Endodermal cell (in vitro differentiated cells): ENCODE results near the gene COL4A2. TPM values are rescaled to one million over a fixed set of nuclear protein-coding genes. Genes with fewer than 3 reads are reported as not detected.

Experiments
- DNase-seq: peaks from one replicate; pipeline ENCODE4 v3.0.0-alpha.2; 2017
- H3K27ac ChIP-seq: 2 replicates; pipeline ENCODE4 v1.5.1; 2013; ENCODE audit warnings: mild to moderate bottlenecking, low read depth, low read length, moderate library complexity
- H3K27me3 ChIP-seq: 2 replicates; pipeline ENCODE4 v1.6.1; 2013; ENCODE audit warnings: mild to moderate bottlenecking, low read length, moderate library complexity; ENCODE audit not compliant: insufficient read depth, control insufficient read depth, poor library complexity, severe bottlenecking
- H3K36me3 ChIP-seq: 2 replicates; pipeline ENCODE4 v1.7.0; 2013; ENCODE audit warnings: mild to moderate bottlenecking, low read length, moderate library complexity; ENCODE audit not compliant: control insufficient read depth, insufficient read depth
- H3K4me1 ChIP-seq: one replicate; pipeline ENCODE4 v1.7.0; 2013; ENCODE audit warnings: low read length; ENCODE audit not compliant: control insufficient read depth, insufficient read depth
- H3K4me3 ChIP-seq: 2 replicates; pipeline ENCODE4 v1.5.1; 2013; ENCODE audit warnings: mild to moderate bottlenecking, low read length, moderate library complexity
- H3K9ac ChIP-seq: 2 replicates; pipeline ENCODE4 v1.6.1; 2013; ENCODE audit warnings: mild to moderate bottlenecking, low read length, moderate library complexity; ENCODE audit not compliant: poor library complexity, severe bottlenecking; ENCODE audit errors: extremely low read depth
- H3K9me3 ChIP-seq: 2 replicates; pipeline ENCODE4 v1.6.1; 2013; ENCODE audit warnings: mild to moderate bottlenecking, low read length, moderate library complexity; ENCODE audit not compliant: control insufficient read depth
- H3K27ac Mint-ChIP-seq: 2 replicates; pipeline ENCODE4 v1.8.0; 2020; ENCODE audit warnings: mixed read lengths
- H3K27me3 Mint-ChIP-seq: 2 replicates; pipeline ENCODE4 v1.8.0; 2021; ENCODE audit warnings: mild to moderate bottlenecking, mixed read lengths; ENCODE audit not compliant: insufficient read depth
- H3K36me3 Mint-ChIP-seq: 2 replicates; pipeline ENCODE4 v1.8.0; 2020; ENCODE audit warnings: low read depth, mixed read lengths
- H3K4me1 Mint-ChIP-seq: 2 replicates; pipeline ENCODE4 v1.8.0; 2020; ENCODE audit warnings: mixed read lengths
- H3K4me3 Mint-ChIP-seq: 2 replicates; pipeline ENCODE4 v1.8.0; 2020; ENCODE audit warnings: mild to moderate bottlenecking, moderate library complexity, mixed read lengths
- H3K9me3 Mint-ChIP-seq: 2 replicates; pipeline ENCODE4 v1.8.0; 2020; ENCODE audit warnings: mild to moderate bottlenecking, mixed read lengths
- WGBS, 2 experiments: methylation state at CpG; one replicate each; pipeline versions ENCODE4 v1.1.5 to v1.1.7; 2013; ENCODE audit warnings: missing lambda C conversion rate in 2 of 2, mixed read lengths in 1 of 2; ENCODE audit not compliant: insufficient coverage in 1 of 2, insufficient read length in 1 of 2; 5-methylcytosine and 5-hydroxymethylcytosine counted together
- total RNA-seq, 2 donors: library from RNA; stranded (reverse); fragmentation: NEBNext Ultra II Directional in 1 of 2; extraction: Animal tissue kit (Norgen Biotek cat#: 25700) in 1 of 2; gene quantifications; 2 replicates in 1 of 2; 3 replicates in 1 of 2; pipeline ENCODE4 v1.2.1, GENCODE V29; 2021
- TF ChIP-seq, protein P1 (sequence below): fragments of 200-600 bp; sonication (generic); conservative IDR thresholded peaks from 2 replicates; pipeline ENCODE4 v1.5.0; 2021; ENCODE audit warnings: antibody characterized with exemption, mild to moderate bottlenecking

COL4A2 gene
- total RNA-seq, 2 donors from 2014 or later: 388 to 398 TPM

DNA sequence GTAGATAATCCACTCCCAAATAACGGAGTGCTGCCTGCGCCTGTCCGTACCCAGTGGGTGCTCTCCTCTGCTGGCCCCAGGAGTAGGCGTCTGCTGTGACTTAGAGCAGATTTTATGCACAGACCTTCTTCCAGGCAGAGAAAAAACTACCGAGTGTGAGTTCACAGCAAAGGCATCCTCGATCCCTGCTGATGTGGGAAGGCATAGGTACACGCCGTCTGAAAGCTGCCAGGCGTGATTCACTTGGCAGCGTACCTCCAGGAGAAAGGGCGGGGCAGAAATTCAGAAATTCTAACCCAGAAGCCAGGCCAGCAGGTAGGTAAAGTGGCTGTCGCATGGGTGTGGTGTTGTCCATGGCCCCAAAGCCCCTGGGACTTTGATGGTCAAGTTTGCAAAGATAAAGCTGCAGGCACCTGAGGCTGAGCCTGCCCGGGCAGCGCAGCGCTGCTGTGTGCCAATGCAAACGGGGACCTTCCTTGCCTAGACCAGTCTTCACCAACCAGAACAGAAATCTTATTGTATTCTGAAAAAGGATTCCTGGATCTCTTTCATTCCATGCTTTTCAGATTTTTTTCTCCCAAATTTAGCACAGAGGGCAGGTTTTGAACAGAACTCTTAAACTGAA, 36.3 kb downstream of the COL4A2 start:
- H3K9me3 ChIP-seq: no peaks in the 10 kb centered on the region
- H3K36me3 ChIP-seq: peaks cover 67% of the 10 kb centered on the region
- H3K27me3 ChIP-seq: no peaks in the 10 kb centered on the region
- Mint-ChIP-seq H3K36me3 (peaks cover 33% of the 10 kb centered on the region), H3K9me3 (peaks cover 1% of the 10 kb centered on the region), H3K27ac (no peak overlapping the region), H3K27me3 (no peaks in the 10 kb centered on the region), H3K4me3 (no peak overlapping the region), H3K4me1 (peaks cover 38% of the 10 kb centered on the region)
- H3K4me3 ChIP-seq: no peak overlapping the region
- H3K4me1 ChIP-seq: peaks cover 18% of the 10 kb centered on the region
- TF ChIP-seq, protein P1, sequence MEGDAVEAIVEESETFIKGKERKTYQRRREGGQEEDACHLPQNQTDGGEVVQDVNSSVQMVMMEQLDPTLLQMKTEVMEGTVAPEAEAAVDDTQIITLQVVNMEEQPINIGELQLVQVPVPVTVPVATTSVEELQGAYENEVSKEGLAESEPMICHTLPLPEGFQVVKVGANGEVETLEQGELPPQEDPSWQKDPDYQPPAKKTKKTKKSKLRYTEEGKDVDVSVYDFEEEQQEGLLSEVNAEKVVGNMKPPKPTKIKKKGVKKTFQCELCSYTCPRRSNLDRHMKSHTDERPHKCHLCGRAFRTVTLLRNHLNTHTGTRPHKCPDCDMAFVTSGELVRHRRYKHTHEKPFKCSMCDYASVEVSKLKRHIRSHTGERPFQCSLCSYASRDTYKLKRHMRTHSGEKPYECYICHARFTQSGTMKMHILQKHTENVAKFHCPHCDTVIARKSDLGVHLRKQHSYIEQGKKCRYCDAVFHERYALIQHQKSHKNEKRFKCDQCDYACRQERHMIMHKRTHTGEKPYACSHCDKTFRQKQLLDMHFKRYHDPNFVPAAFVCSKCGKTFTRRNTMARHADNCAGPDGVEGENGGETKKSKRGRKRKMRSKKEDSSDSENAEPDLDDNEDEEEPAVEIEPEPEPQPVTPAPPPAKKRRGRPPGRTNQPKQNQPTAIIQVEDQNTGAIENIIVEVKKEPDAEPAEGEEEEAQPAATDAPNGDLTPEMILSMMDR: no peak
- H3K27ac ChIP-seq: no peak overlapping the region
- 95 to 96% methylated on average over 16 of the region's 16 CpGs for WGBS, 2 experiments
- no peak for DNase-seq
- H3K9ac ChIP-seq: no peak overlapping the region

DNA sequence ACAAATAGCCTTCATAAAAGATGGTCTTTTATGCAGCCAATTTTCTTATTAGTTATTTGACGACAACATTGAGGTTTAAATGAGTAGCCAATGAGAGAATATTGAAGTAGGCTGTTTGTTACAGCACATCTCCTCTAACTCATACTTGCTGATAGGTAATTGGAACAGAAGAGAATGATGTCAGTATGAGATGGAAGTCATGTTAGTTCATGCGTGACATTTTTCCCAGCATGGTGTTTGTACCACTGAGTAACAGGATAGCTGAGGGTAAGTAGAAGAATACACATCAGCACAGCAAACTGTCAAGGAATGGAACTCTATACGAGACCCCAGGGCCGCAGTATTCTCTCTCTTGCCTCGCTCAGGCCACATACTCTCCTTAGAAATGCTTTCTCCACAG, 37.2 kb downstream of the COL4A2 start:
- Mint-ChIP-seq H3K4me1 (peaks cover 28% of the 10 kb centered on the region), H3K4me3 (no peak overlapping the region), H3K27ac (no peak overlapping the region), H3K9me3 (peaks cover 1% of the 10 kb centered on the region), H3K27me3 (no peaks in the 10 kb centered on the region), H3K36me3 (peaks cover 33% of the 10 kb centered on the region)
- no peak for DNase-seq
- WGBS, 2 experiments: 94% methylated on average over 5 of the region's 5 CpGs
- H3K27me3 ChIP-seq: no peaks in the 10 kb centered on the region
- no peak overlapping the region for H3K27ac ChIP-seq
- H3K36me3 ChIP-seq: peaks cover 67% of the 10 kb centered on the region
- H3K4me1 ChIP-seq: peaks cover 9% of the 10 kb centered on the region
- no peak overlapping the region for H3K9ac ChIP-seq
- TF ChIP-seq, protein P1: no peak
- H3K9me3 ChIP-seq: no peaks in the 10 kb centered on the region
- no peak overlapping the region for H3K4me3 ChIP-seq

DNA sequence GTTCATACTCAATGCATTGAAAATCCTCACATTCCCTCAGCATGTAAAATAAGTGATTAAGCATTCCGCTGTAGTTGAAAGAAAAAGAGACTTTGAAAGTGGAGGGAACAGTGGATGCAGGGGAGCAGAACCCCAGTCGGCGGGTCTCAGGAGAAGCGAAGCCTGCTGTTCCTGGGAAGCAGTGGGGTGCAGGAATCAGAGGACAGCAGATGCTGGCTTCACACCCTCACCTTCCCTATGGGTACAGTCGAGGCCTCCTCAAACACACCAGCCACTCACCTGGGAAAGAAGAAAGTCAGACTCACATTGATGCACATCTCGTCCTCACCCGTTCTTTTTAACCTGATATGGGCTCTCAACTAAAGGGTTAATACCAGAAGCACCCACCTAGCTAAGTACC, 38.2 kb downstream of the COL4A2 start:
- H3K9ac ChIP-seq: no peak overlapping the region
- TF ChIP-seq, protein P1: no peak
- H3K4me3 Mint-ChIP-seq: no peak overlapping the region

More for the DNA sequence above, 38.2 kb downstream of the COL4A2 start:
- Histone ChIP-seq H3K4me1 (peaks cover 9% of the 10 kb centered on the region), H3K4me3 (no peak overlapping the region), H3K9me3 (no peaks in the 10 kb centered on the region), H3K27ac (no peak overlapping the region), H3K36me3 (peaks cover 68% of the 10 kb centered on the region), H3K27me3 (no peaks in the 10 kb centered on the region)
- WGBS, 2 experiments: 96 to 97% methylated on average over 5 to 7 of the region's 7 CpGs
- no peak overlapping the region for H3K27ac Mint-ChIP-seq
- no peak for DNase-seq
- H3K27me3 Mint-ChIP-seq: no peaks in the 10 kb centered on the region
- H3K36me3 Mint-ChIP-seq: peaks cover 35% of the 10 kb centered on the region
- peaks cover 1% of the 10 kb centered on the region for H3K9me3 Mint-ChIP-seq
- H3K4me1 Mint-ChIP-seq: peaks cover 22% of the 10 kb centered on the region
